ENCODE measurements around the gene CKM.

The CKM gene

DNA sequence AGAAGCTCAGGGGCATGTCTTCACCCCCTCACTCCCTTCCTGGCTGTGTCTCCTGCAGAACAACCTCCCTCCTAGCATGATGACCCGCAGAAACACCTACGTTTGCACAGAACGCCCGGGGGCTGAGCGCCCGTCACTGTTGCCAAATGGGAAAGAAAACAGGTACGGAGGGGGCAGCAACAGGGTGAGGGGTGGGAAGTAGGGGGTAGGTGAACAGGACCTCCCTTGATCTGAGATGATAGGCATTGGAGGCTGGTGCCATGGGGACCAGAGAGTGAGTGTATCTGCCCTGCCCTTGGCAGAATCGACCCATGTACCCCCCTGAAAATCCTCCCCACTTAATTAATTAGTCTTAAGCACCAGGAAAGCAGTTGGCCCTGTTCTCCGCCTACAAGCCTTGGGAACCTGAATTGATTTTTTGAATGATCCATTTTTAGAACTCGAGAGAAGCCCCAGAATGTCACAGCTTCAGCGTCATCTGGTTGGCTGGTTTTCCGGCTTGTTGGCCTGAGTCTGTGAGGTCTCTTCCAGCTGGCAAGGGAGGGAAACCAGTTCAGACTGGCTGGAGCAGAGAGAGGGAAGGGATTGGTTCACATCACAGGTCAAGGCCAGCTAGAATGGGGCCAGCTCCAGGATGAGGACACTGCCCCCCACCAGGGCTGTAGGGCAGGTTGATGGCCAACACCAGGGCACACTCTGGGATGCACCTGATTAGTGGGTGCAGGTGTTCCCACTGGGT lies 28.2 kb downstream of the CKM start:
- H3K4me1 ChIP-seq (ENCODE audit: control insufficient read depth, insufficient read depth, low read length), result no peaks in the 10 kb centered on the region
- H3K9ac ChIP-seq (ENCODE audit: low read length), result no peak overlapping the region
- no peak overlapping the region for H3K27ac ChIP-seq (ENCODE audit: low read depth, low read length)
- no peaks in the 10 kb centered on the region for H3K27me3 ChIP-seq (ENCODE audit: control insufficient read depth, insufficient read depth, low read length)
- no peak overlapping the region for H3K4me3 ChIP-seq (ENCODE audit: low read length)
- peaks cover 10% of the 10 kb centered on the region for H3K36me3 ChIP-seq (ENCODE audit: control insufficient read depth, insufficient read depth, low read length)

DNA sequence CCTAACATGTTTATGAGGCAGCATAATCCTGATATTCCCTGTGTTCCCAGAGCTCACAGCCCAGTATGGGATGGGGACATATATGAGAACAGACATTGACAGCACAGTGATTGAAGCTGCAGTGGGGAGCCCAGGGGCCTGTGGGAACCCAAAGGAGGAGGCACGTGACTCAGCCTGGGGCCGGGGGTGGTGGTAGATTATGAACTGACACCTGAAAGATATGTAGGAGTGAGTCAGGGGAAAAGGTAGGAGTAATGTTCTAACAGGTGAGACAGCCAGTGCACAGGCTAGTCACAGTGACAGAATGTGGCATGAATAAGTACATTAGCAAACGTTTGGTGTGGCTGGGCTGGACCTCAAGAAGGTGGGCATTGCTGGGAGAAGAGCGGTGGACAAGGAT lies 29.0 kb downstream of the CKM start:
- Histone ChIP-seq H3K27me3 (ENCODE audit: control insufficient read depth, insufficient read depth, low read length) (no peaks in the 10 kb centered on the region), H3K9ac (ENCODE audit: low read length) (no peak overlapping the region), H3K4me3 (ENCODE audit: low read length) (no peak overlapping the region), H3K36me3 (ENCODE audit: control insufficient read depth, insufficient read depth, low read length) (peaks cover 10% of the 10 kb centered on the region), H3K27ac (ENCODE audit: low read depth, low read length) (no peak overlapping the region), H3K4me1 (ENCODE audit: control insufficient read depth, insufficient read depth, low read length) (no peaks in the 10 kb centered on the region)

DNA sequence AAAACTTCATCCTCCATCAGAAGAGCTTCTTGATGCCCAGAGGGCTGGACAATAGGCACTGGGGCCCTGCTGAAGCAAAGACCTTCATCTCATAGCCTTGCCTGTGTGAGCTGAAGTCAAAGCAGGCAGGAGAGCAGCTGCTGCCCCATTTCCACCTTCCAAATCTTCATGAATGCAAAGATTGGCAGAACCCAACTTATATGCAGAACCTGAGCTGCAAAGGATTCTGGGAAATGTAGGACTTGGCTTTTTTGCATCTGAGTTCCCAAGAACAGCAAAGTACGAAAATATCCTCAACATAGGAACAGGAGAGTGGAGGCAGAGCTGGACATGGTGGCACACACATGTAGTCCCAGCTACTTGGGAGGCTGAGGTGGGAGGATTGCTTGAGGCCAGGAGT lies 30.8 kb downstream of the CKM start:
- no peak overlapping the region for H3K27ac ChIP-seq (ENCODE audit: low read depth, low read length)
- H3K36me3 ChIP-seq (ENCODE audit: control insufficient read depth, insufficient read depth, low read length), result peaks cover 10% of the 10 kb centered on the region
- no peaks in the 10 kb centered on the region for H3K27me3 ChIP-seq (ENCODE audit: control insufficient read depth, insufficient read depth, low read length)
- H3K9ac ChIP-seq (ENCODE audit: low read length), result no peak overlapping the region
- no peak overlapping the region for H3K4me3 ChIP-seq (ENCODE audit: low read length)
- H3K4me1 ChIP-seq (ENCODE audit: control insufficient read depth, insufficient read depth, low read length), result no peaks in the 10 kb centered on the region

DNA sequence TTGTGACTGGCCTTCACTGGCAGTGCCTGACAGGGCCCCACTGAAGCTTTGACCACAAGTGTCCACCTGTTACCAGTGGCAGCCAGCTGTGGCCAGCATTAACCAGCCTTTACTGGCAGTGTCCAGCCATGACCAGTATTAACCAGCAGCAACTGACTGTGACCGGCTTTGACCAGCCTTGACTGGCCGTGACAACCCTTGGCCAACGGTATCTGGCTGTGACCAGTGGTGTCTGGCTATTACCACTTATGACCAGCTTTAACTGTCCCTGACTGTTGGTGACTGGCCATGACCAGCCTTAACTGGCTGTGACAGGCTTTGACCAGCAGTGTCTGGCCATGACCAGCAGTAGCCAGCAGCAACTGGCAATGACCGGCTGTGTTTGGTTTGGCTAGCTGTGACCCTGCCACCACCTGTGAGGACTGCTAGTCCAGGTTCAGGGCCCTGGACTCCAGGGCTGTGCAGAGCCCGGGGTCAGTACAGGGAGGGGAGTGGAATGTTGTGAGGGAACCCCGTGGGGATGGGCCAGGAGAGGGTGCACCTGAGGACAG lies 32.2 kb downstream of the CKM start:
- peaks cover 10% of the 10 kb centered on the region for H3K36me3 ChIP-seq (ENCODE audit: control insufficient read depth, insufficient read depth, low read length)
- H3K4me1 ChIP-seq (ENCODE audit: control insufficient read depth, insufficient read depth, low read length), result no peaks in the 10 kb centered on the region
- H3K4me3 ChIP-seq (ENCODE audit: low read length), result no peak overlapping the region
- H3K27ac ChIP-seq (ENCODE audit: low read depth, low read length), result no peak overlapping the region
- no peak overlapping the region for H3K9ac ChIP-seq (ENCODE audit: low read length)
- no peaks in the 10 kb centered on the region for H3K27me3 ChIP-seq (ENCODE audit: control insufficient read depth, insufficient read depth, low read length)

DNA sequence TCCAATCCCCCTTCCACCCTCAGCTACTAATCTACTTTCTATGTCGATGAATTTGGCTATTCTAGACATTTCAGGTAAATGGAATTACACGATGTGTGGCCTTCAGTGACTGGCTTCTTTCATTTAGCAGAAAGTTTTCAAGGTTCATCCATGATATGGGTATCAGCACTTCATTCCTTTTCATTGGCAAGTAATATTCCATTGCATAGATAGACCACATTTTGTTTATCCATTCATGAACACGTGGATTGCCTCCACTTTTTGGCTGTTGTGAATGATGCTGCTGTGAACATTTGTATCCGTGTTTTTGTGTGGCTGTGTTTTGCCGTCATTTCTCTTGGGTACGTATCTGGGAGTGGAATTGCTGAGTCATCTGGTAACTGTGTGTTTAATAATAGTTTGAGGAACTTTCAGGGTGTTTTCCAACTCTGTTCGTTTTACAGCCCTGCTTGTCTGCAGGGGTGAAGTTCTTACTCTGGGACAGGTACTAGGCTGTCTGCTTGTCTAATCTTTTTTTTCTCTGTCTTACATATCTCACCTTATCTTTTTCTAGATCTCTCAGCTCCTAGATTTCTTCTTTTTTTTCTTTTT lies 39.1 kb downstream of the CKM start:
- H3K27ac ChIP-seq (ENCODE audit: low read depth, low read length), result no peak overlapping the region
- H3K9ac ChIP-seq (ENCODE audit: low read length), result no peak overlapping the region
- H3K4me1 ChIP-seq (ENCODE audit: control insufficient read depth, insufficient read depth, low read length), result no peaks in the 10 kb centered on the region
- H3K4me3 ChIP-seq (ENCODE audit: low read length), result no peak overlapping the region
- H3K36me3 ChIP-seq (ENCODE audit: control insufficient read depth, insufficient read depth, low read length), result peaks cover 3% of the 10 kb centered on the region
- no peaks in the 10 kb centered on the region for H3K27me3 ChIP-seq (ENCODE audit: control insufficient read depth, insufficient read depth, low read length)

DNA sequence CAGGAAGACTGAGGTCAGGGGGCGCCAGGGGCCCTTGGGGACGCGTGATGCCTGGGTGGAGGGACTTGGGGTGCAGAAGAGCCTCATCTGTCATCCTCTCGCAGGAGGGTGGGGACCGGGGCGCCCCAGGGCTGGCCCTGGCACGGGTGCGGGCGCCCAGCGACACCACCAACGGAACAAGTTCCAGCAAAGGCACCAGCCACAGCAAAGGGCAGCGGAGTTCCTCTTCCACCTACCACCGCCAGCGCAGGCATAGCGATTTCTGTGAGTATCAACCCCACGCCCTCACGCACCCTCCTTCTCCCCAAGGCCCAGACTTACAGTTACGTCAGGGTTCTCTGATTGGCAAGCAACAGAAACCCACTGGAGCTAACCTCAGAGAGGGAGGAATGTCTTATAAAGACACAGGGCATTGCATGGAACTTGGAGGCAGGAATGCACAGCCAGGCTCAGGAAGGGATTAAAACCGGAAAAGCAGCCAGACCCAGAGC lies 42.2 kb downstream of the CKM start:
- no peaks in the 10 kb centered on the region for H3K4me1 ChIP-seq (ENCODE audit: control insufficient read depth, insufficient read depth, low read length)
- no peak overlapping the region for H3K9ac ChIP-seq (ENCODE audit: low read length)
- peaks cover 6% of the 10 kb centered on the region for H3K36me3 ChIP-seq (ENCODE audit: control insufficient read depth, insufficient read depth, low read length)
- H3K27ac ChIP-seq (ENCODE audit: low read depth, low read length), result no peak overlapping the region
- H3K4me3 ChIP-seq (ENCODE audit: low read length), result no peak overlapping the region
- no peaks in the 10 kb centered on the region for H3K27me3 ChIP-seq (ENCODE audit: control insufficient read depth, insufficient read depth, low read length)

DNA sequence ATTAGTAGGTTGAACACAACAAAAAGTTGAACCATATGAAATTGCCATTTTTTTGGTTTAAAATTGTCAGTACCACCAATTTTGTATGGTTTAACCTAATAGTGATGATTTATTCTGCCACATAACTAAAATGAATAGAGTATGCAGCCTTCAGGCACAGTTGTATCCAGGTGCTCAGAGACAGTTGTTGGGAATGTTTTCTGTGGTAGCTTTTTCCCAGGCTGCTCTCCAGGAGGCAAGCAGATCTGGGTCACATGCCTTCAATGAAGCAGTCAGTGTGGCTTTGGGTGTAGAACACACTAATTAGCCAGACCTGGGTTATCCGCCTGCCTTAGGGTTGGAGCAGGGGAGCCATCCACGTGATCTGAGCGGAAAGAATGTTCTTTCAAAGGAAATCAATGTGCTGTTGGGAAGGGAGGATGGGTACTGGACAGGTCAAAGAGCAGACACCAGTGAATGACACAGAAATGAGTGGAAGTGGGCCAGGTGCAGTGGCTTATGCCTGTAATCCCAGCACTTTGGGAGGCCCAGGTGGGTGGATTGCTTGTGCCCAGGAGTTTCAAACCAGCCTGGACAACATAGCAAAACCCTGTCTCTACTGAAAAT lies 43.0 kb downstream of the CKM start:
- Histone ChIP-seq H3K4me3 (ENCODE audit: low read length) (no peak overlapping the region), H3K36me3 (ENCODE audit: control insufficient read depth, insufficient read depth, low read length) (peaks cover 6% of the 10 kb centered on the region), H3K27ac (ENCODE audit: low read depth, low read length) (no peak overlapping the region), H3K9ac (ENCODE audit: low read length) (no peak overlapping the region), H3K27me3 (ENCODE audit: control insufficient read depth, insufficient read depth, low read length) (no peaks in the 10 kb centered on the region), H3K4me1 (ENCODE audit: control insufficient read depth, insufficient read depth, low read length) (no peaks in the 10 kb centered on the region)

DNA sequence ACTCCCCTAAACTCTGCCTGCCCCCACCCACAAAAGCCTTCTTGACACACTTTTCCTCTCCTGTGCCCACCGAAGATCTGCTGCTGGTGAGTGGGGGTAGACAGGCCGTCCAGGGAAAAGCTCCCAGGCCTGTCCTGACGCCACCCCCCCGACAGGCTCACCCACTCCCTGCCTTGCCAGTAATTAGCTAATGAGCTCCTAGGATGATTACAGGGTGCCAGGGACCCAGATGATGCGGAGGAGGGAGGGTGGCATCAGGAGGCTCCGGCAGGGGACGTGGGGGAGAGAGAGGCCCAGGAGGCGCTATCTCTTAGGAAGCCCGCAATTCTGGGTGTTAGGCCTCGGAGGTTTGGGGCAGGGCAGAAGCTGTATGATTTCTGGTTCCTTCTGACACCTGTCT lies 44.6 kb downstream of the CKM start:
- Histone ChIP-seq H3K36me3 (ENCODE audit: control insufficient read depth, insufficient read depth, low read length) (peaks cover 9% of the 10 kb centered on the region), H3K9ac (ENCODE audit: low read length) (no peak overlapping the region), H3K27ac (ENCODE audit: low read depth, low read length) (no peak overlapping the region)

DNA sequence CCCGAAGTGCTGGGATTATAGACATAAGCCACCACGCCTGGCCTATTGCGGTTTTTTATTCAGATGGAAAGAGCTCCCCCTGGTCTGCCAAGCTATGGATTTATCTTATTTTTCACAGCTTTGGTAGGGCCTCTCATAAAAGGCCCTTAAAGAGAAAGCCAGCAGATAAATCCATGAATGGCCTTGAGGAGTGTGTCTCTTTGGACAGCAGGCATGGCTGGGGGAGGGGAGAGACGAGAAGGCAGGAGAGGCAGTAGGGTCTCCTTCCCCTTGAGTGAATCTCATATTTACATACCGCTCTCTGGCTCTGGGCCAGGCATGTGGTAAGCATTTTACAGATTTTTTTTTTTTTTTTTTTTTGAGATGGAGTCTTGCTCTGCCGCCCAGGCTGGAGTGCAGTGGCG lies 46.4 kb downstream of the CKM start:
- peaks cover 12% of the 10 kb centered on the region for H3K36me3 ChIP-seq (ENCODE audit: control insufficient read depth, insufficient read depth, low read length)
- no peaks in the 10 kb centered on the region for H3K4me1 ChIP-seq (ENCODE audit: control insufficient read depth, insufficient read depth, low read length)
- H3K27me3 ChIP-seq (ENCODE audit: control insufficient read depth, insufficient read depth, low read length), result no peaks in the 10 kb centered on the region
- H3K4me3 ChIP-seq (ENCODE audit: low read length), result no peak overlapping the region
- no peak overlapping the region for H3K9ac ChIP-seq (ENCODE audit: low read length)
- H3K27ac ChIP-seq (ENCODE audit: low read depth, low read length), result no peak overlapping the region

More for the DNA sequence above, 44.6 kb downstream of the CKM start:
- Histone ChIP-seq H3K27me3 (ENCODE audit: control insufficient read depth, insufficient read depth, low read length) (no peaks in the 10 kb centered on the region), H3K4me1 (ENCODE audit: control insufficient read depth, insufficient read depth, low read length) (no peaks in the 10 kb centered on the region), H3K4me3 (ENCODE audit: low read length) (no peak overlapping the region)

DNA sequence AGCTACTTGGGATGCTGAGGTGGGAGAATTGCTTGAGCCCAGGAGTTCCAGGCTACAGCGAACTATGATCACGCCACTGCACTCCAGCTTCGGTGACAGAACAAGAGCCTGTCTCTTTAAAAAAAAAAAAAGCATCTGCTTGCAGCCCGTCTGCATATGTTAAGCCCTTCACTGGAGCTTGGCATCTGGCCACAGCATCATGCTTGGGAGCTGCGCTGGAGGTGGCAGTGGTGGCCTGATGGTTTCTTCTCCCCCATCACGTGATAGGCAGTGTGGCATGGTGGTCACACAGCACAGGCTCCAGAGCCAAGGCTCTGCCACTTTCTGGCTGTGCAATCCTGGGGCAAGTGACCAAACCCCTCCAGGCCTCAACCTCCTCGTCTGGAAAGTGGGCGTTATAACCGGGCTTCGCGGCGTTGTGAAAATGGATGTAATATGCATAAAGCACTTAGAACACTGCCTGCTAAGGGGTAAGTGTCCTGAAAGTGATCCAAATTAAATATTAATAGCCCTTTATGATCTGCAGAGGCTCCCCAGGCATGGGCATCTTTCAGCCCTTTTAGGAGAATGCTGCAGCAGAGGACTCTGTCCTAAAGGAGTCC lies 47.2 kb downstream of the CKM start:
- H3K4me1 ChIP-seq (ENCODE audit: control insufficient read depth, insufficient read depth, low read length), result no peaks in the 10 kb centered on the region
- H3K9ac ChIP-seq (ENCODE audit: low read length), result no peak overlapping the region
- no peak overlapping the region for H3K4me3 ChIP-seq (ENCODE audit: low read length)
- no peaks in the 10 kb centered on the region for H3K27me3 ChIP-seq (ENCODE audit: control insufficient read depth, insufficient read depth, low read length)
- no peak overlapping the region for H3K27ac ChIP-seq (ENCODE audit: low read depth, low read length)
- peaks cover 14% of the 10 kb centered on the region for H3K36me3 ChIP-seq (ENCODE audit: control insufficient read depth, insufficient read depth, low read length)

DNA sequence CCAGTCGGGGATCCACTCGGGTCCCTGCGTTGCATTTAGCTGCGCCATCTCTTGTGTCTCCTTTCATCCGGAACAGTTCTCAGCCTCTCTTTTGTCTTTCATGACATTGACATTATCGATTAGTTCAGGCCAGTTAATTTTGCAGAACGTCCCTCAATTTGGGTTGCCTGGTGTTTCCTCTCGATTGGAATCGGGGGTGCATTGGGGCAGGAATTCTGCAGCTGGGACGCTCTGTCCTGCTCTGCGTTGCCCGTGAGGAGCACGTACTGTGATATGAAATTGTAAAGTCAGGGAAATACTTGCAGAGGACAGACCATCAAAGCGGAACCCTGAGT lies 49.2 kb downstream of the CKM start:
- H3K36me3 ChIP-seq (ENCODE audit: control insufficient read depth, insufficient read depth, low read length), result peaks cover 13% of the 10 kb centered on the region
- H3K9ac ChIP-seq (ENCODE audit: low read length), result no peak overlapping the region
- H3K27ac ChIP-seq (ENCODE audit: low read depth, low read length), result no peak overlapping the region
- H3K27me3 ChIP-seq (ENCODE audit: control insufficient read depth, insufficient read depth, low read length), result no peaks in the 10 kb centered on the region
- H3K4me3 ChIP-seq (ENCODE audit: low read length), result no peak overlapping the region
- no peaks in the 10 kb centered on the region for H3K4me1 ChIP-seq (ENCODE audit: control insufficient read depth, insufficient read depth, low read length)

DNA sequence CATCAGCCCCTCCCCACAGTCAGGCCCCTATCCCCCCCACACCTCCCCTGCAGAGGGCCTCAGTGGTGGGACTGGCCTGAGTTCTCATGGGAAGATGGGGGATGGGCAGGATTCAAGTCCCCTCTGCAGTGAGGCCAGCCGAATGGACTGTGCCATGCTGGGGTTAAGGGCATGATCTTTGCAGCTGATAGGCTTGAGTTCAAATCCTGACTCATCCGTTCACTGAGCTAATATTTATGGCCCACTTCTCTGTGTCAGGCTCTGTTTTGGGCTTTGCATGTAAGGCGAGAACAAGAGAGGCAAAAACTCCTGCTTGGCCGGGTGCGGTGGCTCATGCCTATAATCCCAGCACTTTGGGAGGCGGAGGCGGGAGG lies 51.0 kb downstream of the CKM start:
- H3K36me3 ChIP-seq (ENCODE audit: control insufficient read depth, insufficient read depth, low read length), result peaks cover 10% of the 10 kb centered on the region
- H3K4me1 ChIP-seq (ENCODE audit: control insufficient read depth, insufficient read depth, low read length), result no peaks in the 10 kb centered on the region
- H3K4me3 ChIP-seq (ENCODE audit: low read length), result no peak overlapping the region
- H3K9ac ChIP-seq (ENCODE audit: low read length), result no peak overlapping the region
- no peak overlapping the region for H3K27ac ChIP-seq (ENCODE audit: low read depth, low read length)
- H3K27me3 ChIP-seq (ENCODE audit: control insufficient read depth, insufficient read depth, low read length), result no peaks in the 10 kb centered on the region

Measured in rectal smooth muscle tissue (tissue), 1 donor.